HG03520 (cell line): ENCODE measurements around the gene SLC37A4.
"Not testable (repeated sequence)": the region's sequence is repeated elsewhere in the genome, so short reads cannot be mapped to it uniquely, and the experiment has no call there.

Experiments used
- ATAC-seq: cut with Tn5 transposase; IDR thresholded peaks from one replicate; pipeline ENCODE4 v1.9.1; 2021; ENCODE audit warnings: mild to moderate bottlenecking, moderate library complexity; ENCODE audit not compliant: unreplicated experiment

Gene SLC37A4

DNA sequence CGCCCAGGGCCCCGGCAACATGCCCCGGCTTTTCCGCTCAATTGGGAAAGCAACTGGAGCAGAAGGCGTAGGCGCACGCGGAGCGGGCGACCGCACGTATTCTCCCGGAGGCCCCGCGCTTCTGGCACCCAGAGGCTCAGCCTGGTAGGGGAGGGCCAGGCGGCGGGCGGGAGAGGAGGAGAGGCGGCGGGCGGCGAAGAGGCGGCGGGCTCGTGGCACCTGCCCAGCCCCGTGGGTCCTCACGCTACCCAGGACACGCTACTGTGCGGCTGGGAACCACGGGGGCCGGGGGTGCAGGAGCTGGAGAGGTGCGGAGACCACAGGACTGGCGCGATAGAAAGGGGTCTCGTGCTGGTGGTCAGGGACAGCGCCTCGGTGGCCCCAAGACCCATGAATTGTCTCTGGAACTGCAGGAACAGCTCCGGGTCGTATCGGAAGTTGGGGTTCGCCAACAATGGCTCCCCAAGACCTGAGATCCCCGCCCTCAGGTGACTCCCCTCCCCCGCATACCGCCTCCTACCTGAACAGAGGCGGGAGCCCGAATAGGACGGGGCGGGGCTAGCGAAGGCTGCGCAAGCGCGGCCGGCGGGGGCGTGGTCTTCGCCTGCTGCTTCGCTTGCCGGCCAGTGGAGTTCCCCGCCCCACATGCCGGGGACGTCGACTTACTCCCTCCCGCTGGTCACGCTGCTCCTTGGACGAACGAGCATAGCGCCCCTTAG, at the start of gene SLC37A4:
TSS of gene SLC37A4 (minus strand) at position 549 of the 719 bp plus-strand sequence.
- ATAC-seq: peak; percentile 72

DNA sequence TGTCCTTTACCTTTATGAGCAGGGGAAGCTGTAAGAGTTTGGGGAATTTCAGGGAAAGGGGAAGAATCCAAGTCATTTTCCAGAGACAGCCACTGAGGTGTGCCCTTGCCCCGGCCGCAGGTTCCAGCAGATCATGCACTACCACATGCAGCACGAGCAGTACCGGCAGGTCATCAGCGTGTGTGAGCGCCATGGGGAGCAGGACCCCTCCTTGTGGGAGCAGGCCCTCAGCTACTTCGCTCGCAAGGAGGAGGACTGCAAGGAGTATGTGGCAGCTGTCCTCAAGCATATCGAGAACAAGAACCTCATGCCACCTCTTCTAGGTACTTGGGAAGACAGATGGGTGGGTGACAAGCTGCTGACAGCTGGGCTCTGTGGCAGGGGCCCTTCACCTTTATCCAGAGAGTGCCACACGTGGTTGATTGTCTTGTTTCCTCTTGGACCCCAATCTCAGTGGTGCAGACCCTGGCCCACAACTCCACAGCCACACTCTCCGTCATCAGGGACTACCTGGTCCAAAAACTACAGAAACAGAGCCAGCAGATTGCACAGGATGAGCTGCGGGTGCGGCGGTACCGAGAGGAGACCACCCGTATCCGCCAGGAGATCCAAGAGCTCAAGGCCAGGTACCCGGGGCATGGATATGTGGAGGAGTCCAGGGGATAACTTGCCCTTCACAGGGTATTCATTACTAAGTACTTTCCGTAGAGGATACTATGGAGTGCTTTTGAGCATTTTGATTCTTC, 48.2 kb upstream of the SLC37A4 start:
- no peak for ATAC-seq

DNA sequence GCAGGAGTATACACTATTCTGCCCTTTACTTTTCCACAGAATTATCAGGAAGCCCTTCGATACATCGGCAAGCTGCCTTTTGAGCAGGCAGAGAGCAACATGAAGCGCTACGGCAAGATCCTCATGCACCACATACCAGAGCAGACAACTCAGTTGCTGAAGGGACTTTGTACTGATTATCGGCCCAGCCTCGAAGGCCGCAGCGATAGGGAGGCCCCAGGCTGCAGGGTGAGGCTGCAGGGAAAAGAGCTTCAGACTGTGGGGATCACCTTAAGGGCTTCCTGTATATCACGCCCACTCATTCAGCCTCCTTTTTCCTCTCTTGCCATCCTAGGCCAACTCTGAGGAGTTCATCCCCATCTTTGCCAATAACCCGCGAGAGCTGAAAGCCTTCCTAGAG, 47.2 kb upstream of the SLC37A4 start:
- no peak for ATAC-seq

- peak; percentile 83 for ATAC-seq
Observed at GRCh38 chr11:119067371-119068222, 36.9 kb upstream of the SLC37A4 start, which contains the start of gene VPS11. TSS of gene VPS11 (plus strand) at chr11:119067818. CDS start at chr11:119067824, 6 bp downstream.

- no peak for ATAC-seq
Observed at GRCh38 chr11:119065369-119065768, 34.7 kb upstream of the SLC37A4 start.

DNA sequence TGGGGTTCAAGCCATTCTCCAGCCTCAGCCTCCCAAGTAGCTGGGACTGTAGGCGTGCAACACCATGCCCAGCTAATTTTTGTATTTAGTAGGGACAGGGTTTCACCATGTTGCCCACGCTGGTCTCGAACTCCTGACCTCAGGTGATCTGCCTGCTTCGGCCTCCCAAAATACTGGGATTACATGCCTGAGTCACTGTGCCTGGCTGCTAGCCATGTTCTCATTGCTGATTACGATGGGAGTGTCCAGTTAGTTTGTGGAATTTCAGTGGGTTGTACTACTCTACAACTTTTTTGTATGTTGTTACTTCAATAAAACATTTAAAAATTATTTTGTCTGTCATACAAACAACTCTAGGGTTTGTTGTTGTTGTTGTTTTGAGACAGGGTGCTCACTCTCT, 32.1 kb upstream of the SLC37A4 start:
- no peak for ATAC-seq

- ATAC-seq: no peak
Observed at GRCh38 chr11:119061256-119061655, 30.6 kb upstream of the SLC37A4 start.

DNA sequence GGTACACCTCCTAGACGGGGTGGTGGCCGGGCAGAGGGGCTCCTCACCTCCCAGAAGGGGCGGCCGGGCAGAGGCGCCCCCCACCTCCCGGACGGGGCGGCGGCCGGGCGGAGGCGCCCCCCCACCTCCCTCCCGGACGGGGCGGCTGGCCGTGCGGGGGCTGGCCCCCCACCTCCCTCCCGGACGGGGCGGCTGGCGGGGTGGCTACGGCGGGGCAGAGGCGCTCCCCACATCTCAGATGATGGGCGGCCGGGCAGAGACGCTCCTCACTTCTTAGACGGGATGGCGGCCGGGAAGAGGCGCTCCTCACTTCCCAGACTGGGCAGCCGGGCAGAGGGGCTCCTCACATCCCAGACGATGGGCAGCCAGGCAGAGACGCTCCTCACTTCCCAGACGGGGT, 28.5 kb upstream of the SLC37A4 start:
- ATAC-seq: not testable (repeated sequence)

DNA sequence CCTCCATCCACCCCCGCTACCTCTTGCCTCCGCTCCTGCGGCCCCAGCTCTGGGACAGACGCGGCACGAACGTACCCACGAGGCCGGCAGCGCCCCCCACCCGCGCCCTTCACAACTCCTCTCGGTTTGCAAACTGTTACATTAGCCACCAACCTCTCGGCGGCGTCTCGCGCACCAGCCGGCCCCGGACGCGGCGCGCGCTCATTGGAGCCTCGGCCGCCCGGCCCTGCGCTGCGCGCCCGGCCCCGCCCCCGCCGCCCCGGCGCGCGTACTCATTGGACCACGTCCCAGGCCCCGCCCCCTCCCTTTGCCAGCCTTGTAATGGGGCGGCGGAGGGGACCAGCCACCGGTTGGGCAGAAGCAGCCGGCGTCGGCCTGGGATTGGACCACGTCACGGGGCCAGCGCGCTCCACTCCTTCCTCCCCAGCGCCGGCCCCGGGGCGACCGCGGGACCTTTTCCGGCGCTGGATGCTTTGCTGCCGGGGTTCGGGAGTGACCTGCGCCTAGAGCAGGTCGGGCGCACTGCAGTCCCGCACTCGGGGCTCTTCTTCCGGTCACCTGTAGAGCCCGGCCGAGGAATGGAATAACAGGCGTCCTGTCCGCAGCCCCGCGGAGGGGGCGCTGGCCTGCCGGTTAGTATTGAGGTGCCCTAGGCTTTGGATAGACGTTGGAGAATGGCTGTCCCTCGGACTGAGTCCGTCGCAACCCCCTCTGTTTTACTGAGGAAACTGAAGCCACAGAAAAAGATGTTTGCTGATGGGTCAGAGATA, 26.5 kb upstream of the SLC37A4 start, which contains the start of gene HYOU1:
TSS of gene HYOU1 (minus strand) at position 206 of the 770 bp plus-strand sequence. CDS start 1,045 bp downstream, outside the sequence.
- peak; percentile 83 for ATAC-seq

DNA sequence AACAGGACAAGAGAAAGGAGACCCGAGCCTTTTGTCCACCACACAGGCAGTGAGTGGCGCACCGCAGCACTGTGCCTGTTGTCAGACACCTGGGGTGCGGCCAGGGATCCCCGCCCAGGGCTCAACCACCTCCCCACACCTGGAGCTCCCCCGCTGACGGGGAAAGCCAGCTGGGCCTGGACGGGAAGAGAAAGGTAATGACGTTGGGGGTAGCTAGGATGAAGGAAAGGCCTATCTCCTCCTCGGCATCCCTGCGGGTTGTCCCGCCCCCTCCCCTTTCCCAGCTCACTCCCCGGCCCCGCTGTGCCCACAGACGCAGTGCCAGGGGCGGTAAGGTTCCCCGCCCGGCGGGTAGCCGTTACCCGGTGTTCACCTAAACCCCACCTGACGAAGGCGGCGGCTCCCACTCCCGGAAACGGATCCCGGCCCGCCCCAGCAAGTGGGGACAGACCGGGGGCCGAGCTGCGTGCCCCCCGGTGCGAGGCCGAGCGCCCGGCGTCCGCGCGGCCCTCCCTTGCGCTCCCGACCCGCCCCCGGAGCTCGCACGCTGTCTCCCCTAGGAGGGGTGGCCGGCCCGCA, 25.8 kb upstream of the SLC37A4 start:
- peak; percentile 6 for ATAC-seq

GRCh38 chr11:119055901-119056300, 25.2 kb upstream of the SLC37A4 start:
- no peak for ATAC-seq

GRCh38 chr11:119054418-119054817, 23.7 kb upstream of the SLC37A4 start:
- no peak for ATAC-seq

DNA sequence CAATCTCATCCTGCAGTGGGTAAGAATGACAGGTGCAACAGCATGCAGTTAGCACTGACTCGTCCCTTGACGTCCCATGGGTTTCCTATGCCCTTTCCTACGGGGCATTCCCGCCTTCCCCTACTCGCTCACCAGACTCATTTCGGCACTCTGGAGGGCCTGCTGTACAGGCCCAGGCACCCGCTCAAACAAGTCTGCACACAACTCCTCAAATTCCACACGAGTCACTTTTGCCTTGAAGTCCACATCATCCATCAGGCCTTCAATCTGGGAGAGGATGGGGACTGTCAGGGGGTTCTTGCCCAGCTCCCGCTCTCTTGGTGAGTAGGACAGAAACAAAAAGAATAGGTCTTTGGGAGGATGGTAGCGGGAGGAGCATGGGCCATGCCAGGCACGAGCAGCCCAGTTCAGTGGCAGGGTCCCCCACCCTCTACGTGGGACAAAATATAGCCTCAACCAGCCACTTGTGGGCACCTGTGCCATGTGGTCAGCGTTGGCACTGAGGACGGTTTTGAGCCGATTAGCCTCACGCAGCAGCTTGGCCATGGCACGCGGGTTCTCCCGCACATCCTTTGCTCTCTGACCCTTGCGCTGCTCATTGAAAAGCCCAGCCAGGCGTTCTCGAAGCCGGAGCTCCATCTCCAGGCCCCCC, 21.6 kb upstream of the SLC37A4 start:
- ATAC-seq: no peak

- no peak for ATAC-seq
Observed at GRCh38 chr11:119051440-119052162, 20.9 kb upstream of the SLC37A4 start.

GRCh38 chr11:119049081-119049480, 18.4 kb upstream of the SLC37A4 start:
- no peak for ATAC-seq

GRCh38 chr11:119048644-119049043, 18.0 kb upstream of the SLC37A4 start:
- ATAC-seq: no peak

- ATAC-seq: no peak
Observed at GRCh38 chr11:119047205-119047604, 16.5 kb upstream of the SLC37A4 start.

DNA sequence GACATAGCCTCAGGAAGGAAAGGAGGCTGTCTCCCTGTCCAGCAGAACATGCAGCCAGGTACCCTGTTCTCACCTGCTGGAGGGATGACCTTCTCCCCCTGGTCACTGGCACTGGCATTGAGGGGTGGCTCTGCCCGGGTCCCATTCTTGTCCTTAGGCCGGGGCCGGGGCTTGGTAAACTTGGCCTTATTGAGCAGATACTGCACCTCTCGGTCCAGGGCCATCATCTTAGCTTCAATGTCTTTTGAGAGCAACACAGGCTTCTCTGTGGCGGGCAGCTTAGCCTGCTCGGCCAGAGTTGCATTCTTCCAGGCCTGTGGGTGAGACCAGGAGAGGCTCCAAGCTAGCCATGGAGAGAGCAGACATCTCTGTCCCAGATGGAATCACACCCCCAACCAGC, 15.8 kb upstream of the SLC37A4 start:
- ATAC-seq: no peak

DNA sequence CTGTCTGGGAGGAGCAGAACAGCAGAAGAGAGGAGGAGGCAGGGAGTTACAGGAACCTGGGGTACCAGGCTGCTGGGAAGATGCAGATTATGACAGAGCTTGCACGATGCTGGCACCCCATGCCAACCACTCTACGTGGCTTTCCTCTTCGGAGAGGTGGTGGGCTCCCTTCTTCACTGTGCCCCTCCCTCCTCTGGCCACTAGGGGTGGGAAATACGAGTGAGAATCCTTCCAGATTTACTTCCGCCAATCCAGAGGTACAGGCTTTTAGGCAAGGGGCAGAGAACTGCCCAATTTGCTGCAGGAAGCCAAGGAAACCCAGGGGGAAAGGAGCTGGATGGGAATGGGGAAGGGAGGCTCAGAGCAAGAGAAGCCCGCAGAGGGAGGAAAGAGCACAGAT, 14.0 kb upstream of the SLC37A4 start:
- ATAC-seq: no peak
